Stimulated activated CD4-positive, alpha-beta T cell treated with anti-CD3 and anti-CD28 coated beads, Interleukin-1b, Interleukin-23, amount 100 ng/mL, for 48 hours (primary cell): Measurements from ENCODE around the gene WNK1.

Source experiments
- DNase-seq: peaks from one replicate; pipeline ENCODE4 v3.0.0-alpha.2; 2020

The WNK1 gene

DNA sequence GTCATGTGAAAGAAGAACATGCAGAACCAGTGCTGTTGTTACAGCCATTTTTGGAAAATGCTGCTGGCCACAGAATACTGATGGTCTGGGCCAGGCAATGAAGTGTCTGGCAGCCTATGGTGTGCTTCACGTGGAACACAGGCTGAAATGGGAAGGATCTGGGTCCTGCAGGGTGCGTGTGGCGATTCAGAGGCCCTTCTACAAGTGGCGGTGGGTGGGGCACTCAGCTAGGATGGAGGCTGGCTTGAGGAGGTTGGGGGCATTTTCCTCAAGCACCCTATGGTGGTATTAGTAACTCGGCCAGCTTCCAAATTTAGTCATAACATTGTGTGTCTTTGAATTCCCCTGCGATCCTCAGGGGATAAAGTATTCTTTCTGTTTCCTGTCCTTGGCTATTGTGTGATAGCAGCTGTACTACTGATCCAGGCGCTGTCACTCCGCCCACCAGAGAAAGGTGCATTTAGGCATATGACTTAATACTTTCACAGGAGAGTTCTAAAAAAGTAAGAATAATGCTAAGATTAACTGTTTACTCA lies 206.3 kb downstream of the WNK1 start:
- no peak for DNase-seq
